HG02870 (cell line): Measurements from ENCODE around the gene HJV.

Experiments
- ATAC-seq: cut with Tn5 transposase; IDR thresholded peaks from one replicate; pipeline ENCODE4 v1.9.1; 2021; ENCODE audit warnings: mild to moderate bottlenecking, moderate library complexity; ENCODE audit not compliant: unreplicated experiment

The HJV gene

GRCh38 chr1:145978854-145979745, 42.4 kb downstream of the HJV start:
- peak; percentile 88 for ATAC-seq

- ATAC-seq, result no peak
Measured at GRCh38 chr1:145978471-145978853, 43.1 kb downstream of the HJV start.

GRCh38 chr1:145977486-145978470, 43.8 kb downstream of the HJV start:
- no peak for ATAC-seq

GRCh38 chr1:145977016-145977415, 44.5 kb downstream of the HJV start:
- no peak for ATAC-seq

GRCh38 chr1:145975216-145975615, 46.3 kb downstream of the HJV start:
- ATAC-seq, result no peak

GRCh38 chr1:145974721-145975120, 46.8 kb downstream of the HJV start:
- no peak for ATAC-seq

GRCh38 chr1:145972580-145972979, 49.0 kb downstream of the HJV start:
- ATAC-seq, result no peak
